AG10803 (cell line): ENCODE data around the gene TEAD2.

Experiments used
- DNase-seq: peaks from one replicate; pipeline ENCODE4 v3.0.0; 2010; ENCODE audit warnings: low read depth
- H3K4me3 ChIP-seq: 2 replicates; pipeline ENCODE4 v1.5.1; 2011; ENCODE audit warnings: mild to moderate bottlenecking, low read length, control low read depth
- TF ChIP-seq, protein P1 (sequence below): conservative IDR thresholded peaks from 2 replicates; pipeline ENCODE4 v1.5.1; 2011; ENCODE audit warnings: mild to moderate bottlenecking, low read length, control low read depth, inconsistent platforms

TEAD2 gene

GRCh38 chr19:49366110-49366509 is 3.9 kb upstream of the TEAD2 start:
- no peak for DNase-seq
- no peak overlapping the region for H3K4me3 ChIP-seq
- TF ChIP-seq, protein P1, sequence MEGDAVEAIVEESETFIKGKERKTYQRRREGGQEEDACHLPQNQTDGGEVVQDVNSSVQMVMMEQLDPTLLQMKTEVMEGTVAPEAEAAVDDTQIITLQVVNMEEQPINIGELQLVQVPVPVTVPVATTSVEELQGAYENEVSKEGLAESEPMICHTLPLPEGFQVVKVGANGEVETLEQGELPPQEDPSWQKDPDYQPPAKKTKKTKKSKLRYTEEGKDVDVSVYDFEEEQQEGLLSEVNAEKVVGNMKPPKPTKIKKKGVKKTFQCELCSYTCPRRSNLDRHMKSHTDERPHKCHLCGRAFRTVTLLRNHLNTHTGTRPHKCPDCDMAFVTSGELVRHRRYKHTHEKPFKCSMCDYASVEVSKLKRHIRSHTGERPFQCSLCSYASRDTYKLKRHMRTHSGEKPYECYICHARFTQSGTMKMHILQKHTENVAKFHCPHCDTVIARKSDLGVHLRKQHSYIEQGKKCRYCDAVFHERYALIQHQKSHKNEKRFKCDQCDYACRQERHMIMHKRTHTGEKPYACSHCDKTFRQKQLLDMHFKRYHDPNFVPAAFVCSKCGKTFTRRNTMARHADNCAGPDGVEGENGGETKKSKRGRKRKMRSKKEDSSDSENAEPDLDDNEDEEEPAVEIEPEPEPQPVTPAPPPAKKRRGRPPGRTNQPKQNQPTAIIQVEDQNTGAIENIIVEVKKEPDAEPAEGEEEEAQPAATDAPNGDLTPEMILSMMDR: no peak

DNA sequence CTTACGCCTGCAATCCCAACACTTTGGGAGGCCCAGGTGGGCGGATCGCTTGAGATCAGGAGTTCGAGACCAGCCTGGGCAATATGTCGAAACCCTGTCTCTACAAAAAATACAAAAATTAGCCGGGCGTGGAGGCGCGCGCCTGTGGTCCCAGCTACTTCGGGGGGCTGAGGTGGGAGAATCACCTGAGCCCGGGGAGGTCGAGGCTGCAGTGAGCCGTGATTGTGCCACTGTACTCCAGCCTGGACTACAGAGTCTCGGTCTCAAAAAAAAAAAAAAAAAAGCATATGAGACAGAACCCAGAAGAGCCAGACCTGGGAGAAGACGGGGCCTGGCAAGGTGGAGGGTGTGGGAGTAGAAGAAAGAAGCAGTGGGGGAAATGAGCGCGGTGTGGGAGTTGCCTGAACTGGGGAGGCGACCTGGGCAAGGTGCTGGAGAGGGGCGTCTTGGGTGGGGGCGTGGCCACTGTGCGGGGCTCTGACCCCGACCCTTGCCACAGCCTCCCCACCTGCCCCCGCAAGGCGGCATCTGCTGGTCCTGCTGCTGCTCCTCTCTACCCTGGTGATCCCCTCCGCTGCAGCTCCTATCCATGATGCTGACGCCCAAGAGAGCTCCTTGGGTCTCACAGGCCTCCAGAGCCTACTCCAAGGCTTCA is 2.0 kb upstream of the TEAD2 start:
- TF ChIP-seq, protein P1: no peak
- no peak for DNase-seq
- H3K4me3 ChIP-seq: peak overlapping the region; percentile 48

DNA sequence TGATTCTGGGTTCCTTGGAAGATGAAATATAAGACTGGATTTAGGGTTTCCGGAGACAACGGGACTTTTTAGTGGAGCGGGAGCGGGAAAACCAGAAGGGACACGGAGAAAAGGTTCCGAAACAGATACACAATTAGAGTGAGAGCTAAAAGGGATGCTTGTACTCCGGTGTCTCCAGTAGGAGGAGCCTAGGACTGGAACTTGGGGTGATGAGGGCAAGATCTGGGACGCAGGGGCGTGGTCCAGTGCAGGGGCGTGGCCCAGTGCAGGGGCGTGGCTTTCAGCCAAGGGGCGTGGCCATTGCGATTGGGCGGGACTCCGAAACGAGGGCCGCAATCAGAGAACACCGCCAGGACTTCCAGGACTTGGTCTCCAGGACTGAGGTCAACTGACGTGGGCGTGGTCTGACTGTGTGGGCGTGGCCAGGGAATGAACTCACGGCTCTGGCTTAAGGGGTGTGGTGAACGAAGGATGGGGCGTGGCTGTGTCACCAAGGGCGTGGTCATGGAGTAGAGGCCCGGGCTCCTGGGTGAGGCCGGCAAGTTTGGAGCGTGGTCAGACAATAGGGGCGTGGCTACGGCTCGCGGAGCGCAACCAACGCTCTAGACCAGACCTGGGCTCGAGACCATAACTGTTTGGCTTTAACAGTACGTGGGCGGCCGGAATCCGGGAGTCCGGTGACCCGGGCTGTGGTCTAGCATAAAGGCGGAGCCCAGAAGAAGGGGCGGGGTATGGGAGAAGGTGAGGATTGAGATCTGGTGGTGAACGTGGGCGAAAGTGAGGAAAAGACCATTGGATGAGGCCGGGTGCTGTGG is 1.3 kb upstream of the TEAD2 start, which contains the start of gene DKKL1:
TSS of gene DKKL1 (plus strand) at position 610 of the 815 bp plus-strand sequence. CDS start at position 732, 122 bp downstream.
- TF ChIP-seq, protein P1: peak; percentile 38
- H3K4me3 ChIP-seq: peak within 1 kb of the TSS; percentile 84
- peak; percentile 98 for DNase-seq

DNA sequence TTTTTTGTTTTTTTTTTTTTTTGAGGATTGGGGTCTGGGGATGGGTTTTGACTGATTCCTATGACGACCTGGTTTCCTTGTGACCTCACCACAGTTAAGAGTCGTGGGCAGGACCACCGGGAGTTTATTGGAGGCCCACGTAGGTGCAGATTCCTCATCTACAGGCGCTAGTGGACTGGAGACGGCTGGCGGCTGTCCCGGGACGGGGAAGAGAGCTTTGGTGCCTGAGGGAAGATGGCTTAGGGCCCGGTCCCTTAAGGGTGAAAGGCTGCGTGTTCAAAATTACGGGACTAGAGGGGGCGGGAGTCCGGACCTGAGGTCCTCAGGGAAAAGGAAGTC is 682 bp upstream of the TEAD2 start:
- TF ChIP-seq, protein P1: no peak
- H3K4me3 ChIP-seq: peak overlapping the region; percentile 84
- peak; percentile 33 for DNase-seq

DNA sequence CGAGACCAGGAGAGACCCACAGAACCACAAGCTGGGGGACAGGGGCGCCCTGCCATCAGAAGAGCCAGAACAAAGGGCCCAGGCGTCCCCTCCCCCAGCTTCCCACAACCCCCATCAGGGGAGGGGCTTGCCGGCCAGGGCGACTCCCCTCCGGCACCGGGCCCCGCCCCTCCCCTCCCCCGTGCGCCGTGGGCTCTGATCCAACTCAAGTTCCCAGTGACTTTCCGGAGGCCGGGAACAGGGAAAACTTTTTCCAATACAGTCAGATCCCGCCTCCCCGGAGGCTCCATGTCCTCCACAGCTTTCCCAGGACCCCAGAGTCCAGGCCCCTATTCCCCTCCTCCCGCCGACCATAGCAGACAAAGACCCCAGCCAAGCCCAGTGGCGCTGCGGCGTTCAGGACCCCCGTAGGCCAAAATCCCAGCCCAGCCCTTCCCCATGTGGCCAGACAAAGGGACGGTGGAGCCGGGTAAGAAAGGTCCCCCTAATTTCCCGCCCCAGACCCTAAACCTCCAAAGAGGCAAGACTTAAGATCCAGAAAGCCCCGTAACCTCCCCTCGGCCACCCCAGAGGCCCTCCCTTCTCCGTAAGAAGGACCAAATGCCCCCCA is 673 bp downstream of the TEAD2 start:
- peak; percentile 81 for DNase-seq
- peak overlapping the region; percentile 84 for H3K4me3 ChIP-seq
- TF ChIP-seq, protein P1: no peak

- TF ChIP-seq, protein P1: no peak
- DNase-seq: no peak
- H3K4me3 ChIP-seq: no peak overlapping the region
Observed at GRCh38 chr19:49359851-49360820, 2.1 kb downstream of the TEAD2 start.
